A673 (cell line): ENCODE results near the gene EFCAB6. TPM values are rescaled to one million over a fixed set of nuclear protein-coding genes. Genes with fewer than 3 reads are reported as not detected.

Source experiments
- BruUV-seq: library from RNA; stranded (reverse); fragments of 400-500 nt; replicated peaks from 2 replicates; lab custom pipeline; 2021; lab: Mats Ljungman, UMichigan
- CTCF ChIA-PET: fragments of 300-600 bp; sonication (Branson Sonifier 250); formaldehyde crosslinking; loops from one replicate; lab custom pipeline; 2022; ENCODE audit warnings: antibody characterized with exemption; lab: Charles Lee
- POLR2A ChIA-PET: fragments of 300-600 bp; sonication (Branson Sonifier 250); formaldehyde crosslinking; loops from one replicate; lab custom pipeline; 2022; ENCODE audit warnings: antibody characterized with exemption; ENCODE audit not compliant: low non-redundant PET; lab: Charles Lee
- DNase-seq: peaks from one replicate; pipeline ENCODE4 v3.0.0-alpha.2; 2015; ENCODE audit warnings: low spot score
- H3K27ac ChIP-seq: fragments of 200-600 bp; sonication (generic); 2 replicates; pipeline ENCODE4 v1.5.1; 2016; ENCODE audit warnings: mixed run types, low read depth, mild to moderate bottlenecking, mixed read lengths, antibody characterized with exemption, low read length; ENCODE audit not compliant: poor library complexity, severe bottlenecking
- H3K27me3 ChIP-seq: fragments of 200-600 bp; sonication (generic); replicated peaks from 2 replicates; pipeline ENCODE4 v1.6.1; 2017; ENCODE audit warnings: mixed run types, low read depth, mild to moderate bottlenecking, mixed read lengths, antibody characterized with exemption, low read length; ENCODE audit not compliant: insufficient read depth, poor library complexity
- H3K36me3 ChIP-seq: fragments of 200-600 bp; sonication (generic); 2 replicates; pipeline ENCODE4 v1.6.1; 2016; ENCODE audit warnings: mixed run types, mild to moderate bottlenecking, mixed read lengths, antibody characterized with exemption, low read length; ENCODE audit not compliant: insufficient read depth, poor library complexity, severe bottlenecking
- H3K4me1 ChIP-seq: fragments of 200-600 bp; sonication (generic); 2 replicates; pipeline ENCODE4 v1.6.1; 2017; ENCODE audit warnings: mixed run types, mild to moderate bottlenecking, mixed read lengths, antibody characterized with exemption, low read length; ENCODE audit not compliant: insufficient read depth, poor library complexity, severe bottlenecking
- H3K4me3 ChIP-seq: fragments of 200-600 bp; sonication (generic); 2 replicates; pipeline ENCODE4 v1.5.1; 2016; ENCODE audit warnings: low read depth, mixed run types, mild to moderate bottlenecking, mixed read lengths, low read length; ENCODE audit not compliant: poor library complexity, severe bottlenecking
- H3K9me3 ChIP-seq: fragments of 200-600 bp; sonication (generic); 2 replicates; pipeline ENCODE4 v1.6.1; 2016; ENCODE audit warnings: mixed run types, low read depth, mild to moderate bottlenecking, mixed read lengths, antibody characterized with exemption, low read length; ENCODE audit not compliant: poor library complexity, severe bottlenecking
- CTCF ChIP-seq: fragments of 300-800, 200-600 bp; sonication (generic); conservative IDR thresholded peaks from 2 replicates; pipeline ENCODE4 v1.5.1; 2017; ENCODE audit warnings: low read depth, mild to moderate bottlenecking, antibody characterized with exemption, low read length, moderate library complexity, mixed read lengths
- EZH2 ChIP-seq: fragments of 200-600 bp; sonication (generic); IDR thresholded peaks from 2 replicates; pipeline ENCODE4 v1.6.1; 2017; ENCODE audit warnings: borderline replicate concordance, low read depth, mild to moderate bottlenecking, mixed read lengths, antibody characterized with exemption, low read length; ENCODE audit not compliant: poor library complexity, severe bottlenecking
- intact Hi-C: fragments of 100-400 bp; cut with micrococcal nuclease; formaldehyde crosslinking; loops from one replicate; pipeline ENCODE4 v1.10.0; 2022; ENCODE audit not compliant: unreplicated experiment
- total RNA-seq: library from RNA; stranded (reverse); gene quantifications from 2 replicates; pipeline ENCODE4 v1.2.3, GENCODE V29; 2021

The EFCAB6 gene
- total RNA-seq, 1 experiment from 2014 or later = 0.41 TPM

- DNase-seq = no peak
- H3K36me3 ChIP-seq = no peaks in the 10 kb centered on the region
- BruUV-seq = no TSS peak
- POLR2A ChIA-PET = no interaction called here
- H3K4me1 ChIP-seq = no peaks in the 10 kb centered on the region
- H3K4me3 ChIP-seq = no peak overlapping the region
- intact Hi-C loops = no loop called here
- peaks cover 4% of the 10 kb centered on the region for H3K27me3 ChIP-seq
- CTCF ChIA-PET = no interaction called here
- H3K27ac ChIP-seq = no peak overlapping the region
- no peak for TF ChIP-seq EZH2
- TF ChIP-seq CTCF = no peak
- H3K9me3 ChIP-seq = no peaks in the 10 kb centered on the region
These were observed 186.9 kb downstream of the EFCAB6 start for GRCh38 chr22:43625242-43625641.

DNA sequence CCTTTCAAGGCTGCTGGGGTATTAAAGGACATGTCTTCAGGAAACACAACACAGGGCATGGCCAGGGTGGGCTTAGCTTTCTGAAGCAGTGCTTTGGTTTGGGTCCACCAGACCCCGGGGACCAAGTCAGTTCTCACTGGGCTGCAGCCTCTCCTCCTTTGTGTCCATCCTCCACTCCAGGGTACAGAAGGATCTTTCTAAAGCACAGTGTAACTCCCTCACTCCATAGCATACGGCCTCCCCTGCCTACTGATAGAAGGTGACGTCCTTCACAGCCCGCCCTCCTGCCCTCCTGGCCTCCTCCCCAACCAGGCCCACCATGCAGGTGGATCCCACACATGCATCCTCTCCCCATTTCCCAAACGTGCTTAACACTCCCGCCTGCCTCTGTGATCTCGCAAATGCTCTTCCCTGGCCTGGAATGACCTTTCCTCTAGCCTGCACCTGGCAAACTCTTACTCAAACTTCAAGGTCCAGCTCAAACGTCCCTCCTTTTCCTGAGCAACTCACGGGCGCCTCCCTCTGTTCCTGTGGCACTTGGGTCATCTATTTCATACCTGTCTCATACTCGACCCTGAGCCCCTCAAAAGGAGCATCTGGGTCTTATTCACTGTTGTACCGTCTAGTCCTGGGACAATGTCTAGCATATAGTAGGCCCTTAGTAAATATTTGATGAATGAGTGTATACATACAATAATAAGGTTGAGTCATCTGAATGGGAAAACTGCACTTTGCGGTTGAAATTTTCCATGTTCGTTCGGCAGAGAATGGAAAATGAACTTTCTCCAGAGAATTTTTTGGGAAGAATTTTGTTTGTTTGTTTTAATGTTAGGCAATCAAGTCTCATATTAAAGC lies 187.7 kb downstream of the EFCAB6 start:
- DNase-seq = no peak
- ChIA-PET POLR2A (no interaction called here), CTCF (no interaction called here)
- Histone ChIP-seq H3K4me3 (no peak overlapping the region), H3K27me3 (peaks cover 4% of the 10 kb centered on the region), H3K4me1 (no peaks in the 10 kb centered on the region), H3K36me3 (no peaks in the 10 kb centered on the region), H3K9me3 (peaks cover 3% of the 10 kb centered on the region), H3K27ac (no peak overlapping the region)
- TF ChIP-seq EZH2 = no peak
- TF ChIP-seq CTCF = no peak
- intact Hi-C loops = no loop called here
- no TSS peak for BruUV-seq

- intact Hi-C loops = no loop called here
- CTCF ChIA-PET = no interaction called here
- H3K27me3 ChIP-seq = peaks cover 4% of the 10 kb centered on the region
These were observed 189.2 kb downstream of the EFCAB6 start for GRCh38 chr22:43622886-43623285.

More at GRCh38 chr22:43622886-43623285, 189.2 kb downstream of the EFCAB6 start:
- H3K4me1 ChIP-seq = no peaks in the 10 kb centered on the region
- peaks cover 3% of the 10 kb centered on the region for H3K9me3 ChIP-seq
- BruUV-seq = no TSS peak
- no peak for DNase-seq
- no peaks in the 10 kb centered on the region for H3K36me3 ChIP-seq
- POLR2A ChIA-PET = no interaction called here
- H3K4me3 ChIP-seq = no peak overlapping the region
- no peak for TF ChIP-seq CTCF
- TF ChIP-seq EZH2 = no peak
- H3K27ac ChIP-seq = no peak overlapping the region
